H9 (cell line): ENCODE data around the gene WNT9A. TPM values are rescaled to one million over a fixed set of nuclear protein-coding genes. Genes with fewer than 3 reads are reported as not detected.

Source experiments
- DNase-seq: peaks from one replicate; pipeline ENCODE4 v3.0.0-alpha.2; 2017
- H2AFZ ChIP-seq: one replicate; pipeline ENCODE4 v1.6.1; 2013; ENCODE audit warnings: mild to moderate bottlenecking, low read length, control low read depth, moderate library complexity
- H2AK5ac ChIP-seq: 2 replicates; pipeline ENCODE4 v1.6.1; 2013; ENCODE audit warnings: low read length, control low read depth, mixed read lengths; ENCODE audit not compliant: insufficient read length
- H2BK120ac ChIP-seq: one replicate; pipeline ENCODE4 v1.6.1; 2013; ENCODE audit warnings: low read depth, mild to moderate bottlenecking, low read length, control low read depth, inconsistent platforms; ENCODE audit not compliant: poor library complexity, severe bottlenecking
- H2BK12ac ChIP-seq: 2 replicates; pipeline ENCODE4 v1.6.1; 2013; ENCODE audit warnings: low read length, control low read depth, mixed read lengths, low read depth; ENCODE audit not compliant: insufficient read length
- H2BK15ac ChIP-seq: 2 replicates; pipeline ENCODE4 v1.6.1; 2013; ENCODE audit warnings: low read depth, low read length, control low read depth
- H2BK20ac ChIP-seq: one replicate; pipeline ENCODE4 v1.6.1; 2013; ENCODE audit warnings: low read depth, mild to moderate bottlenecking, low read length, control low read depth, inconsistent platforms; ENCODE audit not compliant: poor library complexity, severe bottlenecking
- H2BK5ac ChIP-seq: 2 replicates; pipeline ENCODE4 v1.6.1; 2013; ENCODE audit warnings: low read length, control low read depth, mixed read lengths; ENCODE audit not compliant: insufficient read length
- H3K14ac ChIP-seq: 2 replicates; pipeline ENCODE4 v1.6.1; 2013; ENCODE audit warnings: low read length, control low read depth; ENCODE audit not compliant: insufficient read depth
- H3K18ac ChIP-seq: 2 replicates; pipeline ENCODE4 v1.6.1; 2013; ENCODE audit warnings: low read depth, mild to moderate bottlenecking, mixed read lengths, low read length, control low read depth; ENCODE audit not compliant: insufficient read length
- H3K23ac ChIP-seq: 2 replicates; pipeline ENCODE4 v1.6.1; 2013; ENCODE audit warnings: low read length, control low read depth, mixed read lengths, low read depth; ENCODE audit not compliant: insufficient read length
- H3K23me2 ChIP-seq: 2 replicates; pipeline ENCODE4 v1.6.1; 2013; ENCODE audit warnings: low read depth, mild to moderate bottlenecking, mixed read lengths, low read length, control low read depth; ENCODE audit not compliant: insufficient read length, poor library complexity, severe bottlenecking
- H3K27ac ChIP-seq: 2 replicates; pipeline ENCODE4 v1.5.1; 2013; ENCODE audit warnings: low read length, control low read depth, mixed read lengths, low read depth; ENCODE audit not compliant: insufficient read length
- H3K27me3 ChIP-seq: 2 replicates; pipeline ENCODE4 v1.6.1; 2013; ENCODE audit warnings: low read length, control low read depth, inconsistent platforms; ENCODE audit not compliant: insufficient read depth
- H3K4ac ChIP-seq: 2 replicates; pipeline ENCODE4 v1.6.1; 2013; ENCODE audit warnings: low read depth, mild to moderate bottlenecking, control low read depth, inconsistent platforms, low read length, moderate library complexity
- H3K4me1 ChIP-seq: 2 replicates; pipeline ENCODE4 v1.6.1; 2013; ENCODE audit warnings: low read length, control low read depth, inconsistent platforms; ENCODE audit not compliant: insufficient read depth
- H3K4me2 ChIP-seq: 2 replicates; pipeline ENCODE4 v1.6.1; 2013; ENCODE audit warnings: low read length, control low read depth, mixed read lengths; ENCODE audit not compliant: insufficient read length, insufficient read depth
- H3K56ac ChIP-seq: 2 replicates; pipeline ENCODE4 v1.6.1; 2013; ENCODE audit warnings: low read depth, mild to moderate bottlenecking, mixed read lengths, low read length, control low read depth; ENCODE audit not compliant: insufficient read length
- H3K79me1 ChIP-seq: 2 replicates; pipeline ENCODE4 v1.6.1; 2013; ENCODE audit warnings: low read depth, mild to moderate bottlenecking, moderate library complexity, low read length, control low read depth, inconsistent platforms; ENCODE audit not compliant: insufficient read depth, poor library complexity, severe bottlenecking
- H3K79me2 ChIP-seq: 2 replicates; pipeline ENCODE4 v1.6.1; 2013; ENCODE audit warnings: low read length, control low read depth, inconsistent platforms; ENCODE audit not compliant: insufficient read depth
- H3K9ac ChIP-seq: 2 replicates; pipeline ENCODE4 v1.6.1; 2013; ENCODE audit warnings: low read length, control low read depth, mixed read lengths; ENCODE audit not compliant: insufficient read length; ENCODE audit errors: extremely low read depth
- H3K9me3 ChIP-seq: one replicate; pipeline ENCODE4 v1.6.1; 2013; ENCODE audit warnings: low read depth, low read length, inconsistent platforms; ENCODE audit not compliant: control insufficient read depth
- H3T11ph ChIP-seq: one replicate; pipeline ENCODE4 v1.6.1; 2013; ENCODE audit warnings: mild to moderate bottlenecking, low read length, control low read depth, inconsistent platforms
- H4K20me1 ChIP-seq: one replicate; pipeline ENCODE4 v1.6.1; 2013; ENCODE audit not compliant: control insufficient read depth, insufficient read length, insufficient read depth
- H4K5ac ChIP-seq: 2 replicates; pipeline ENCODE4 v1.6.1; 2013; ENCODE audit warnings: low read depth, mild to moderate bottlenecking, mixed read lengths, low read length, control low read depth; ENCODE audit not compliant: insufficient read length
- H4K8ac ChIP-seq: replicated peaks from 2 replicates; pipeline ENCODE4 v1.6.1; 2013; ENCODE audit warnings: low read length, control low read depth, mixed read lengths, low read depth; ENCODE audit not compliant: insufficient read length
- H4K91ac ChIP-seq: 2 replicates; pipeline ENCODE4 v1.6.1; 2013; ENCODE audit warnings: low read depth, mild to moderate bottlenecking, moderate library complexity, mixed read lengths, low read length, control low read depth; ENCODE audit not compliant: insufficient read length
- H3K27ac Mint-ChIP-seq, 3 experiments: 2 replicates in 2 of 3; 3 replicates in 1 of 3; pipeline ENCODE4 v1.8.0; 2020 to 2021; ENCODE audit warnings: mixed read lengths in 3 of 3, mild to moderate bottlenecking in 1 of 3, moderate library complexity in 1 of 3
- H3K27me3 Mint-ChIP-seq: 2 replicates; pipeline ENCODE4 v1.8.0; 2021; ENCODE audit warnings: low read depth, mild to moderate bottlenecking, moderate library complexity, mixed read lengths
- H3K36me3 Mint-ChIP-seq, 3 experiments: 2 replicates in 2 of 3; 3 replicates in 1 of 3; pipeline ENCODE4 v1.8.0; 2020 to 2021; ENCODE audit warnings: low read depth in 3 of 3, mixed read lengths in 3 of 3; ENCODE audit not compliant: insufficient read depth in 1 of 3
- H3K4me1 Mint-ChIP-seq, 2 experiments: 2 replicates each; pipeline ENCODE4 v1.8.0; 2020; ENCODE audit warnings: mixed read lengths in 2 of 2
- H3K4me3 Mint-ChIP-seq, 2 experiments: 2 replicates in 1 of 2; 3 replicates in 1 of 2; pipeline ENCODE4 v1.8.0; 2020 to 2021; ENCODE audit warnings: mild to moderate bottlenecking in 2 of 2, mixed read lengths in 2 of 2, moderate library complexity in 1 of 2
- H3K9me3 Mint-ChIP-seq, 2 experiments: 2 replicates in 1 of 2; 3 replicates in 1 of 2; pipeline ENCODE4 v1.8.0; 2020; ENCODE audit warnings: mild to moderate bottlenecking in 2 of 2, mixed read lengths in 2 of 2, moderate library complexity in 1 of 2
- CTCF ChIP-seq: fragments of 200-600 bp; sonication (generic); conservative IDR thresholded peaks from 3 replicates; pipeline ENCODE4 v1.8.0; 2021; ENCODE audit warnings: antibody characterized with exemption, mild to moderate bottlenecking
- WGBS: extraction: QIAGEN DNeasy Blood & Tissue Kit; methylation state at CpG from one replicate; pipeline ENCODE4 v1.1.7; 2013; ENCODE audit warnings: missing lambda C conversion rate, low lambda C conversion rate, mixed read lengths; ENCODE audit not compliant: insufficient read length; ENCODE audit errors: extremely low coverage; 5-methylcytosine and 5-hydroxymethylcytosine counted together
- total RNA-seq: library from RNA; stranded (reverse); gene quantifications from 2 replicates; pipeline ENCODE4 v1.2.1, GENCODE V29; 2021

Gene WNT9A
- total RNA-seq, 1 experiment from 2014 or later, result 0.77 TPM

GRCh38 chr1:227918736-227919135 is 29.0 kb downstream of the WNT9A start:
- WGBS, result no CpG with 5 or more reads among the region's 9 CpGs
- DNase-seq, result no peak

More at GRCh38 chr1:227918736-227919135, 29.0 kb downstream of the WNT9A start:
- H3K56ac ChIP-seq, result no peak overlapping the region
- no peak overlapping the region for H2BK12ac ChIP-seq
- H2BK15ac ChIP-seq, result no peak overlapping the region
- H3K23me2 ChIP-seq, result no peaks in the 10 kb centered on the region
- H2BK120ac ChIP-seq, result no peak overlapping the region
- TF ChIP-seq CTCF, result no peak
- no peak overlapping the region for H3K27ac ChIP-seq
- H3K23ac ChIP-seq, result no peak overlapping the region
- no peak overlapping the region for H3K9ac ChIP-seq
- H2AK5ac ChIP-seq, result no peak overlapping the region
- no peak overlapping the region for H3K27ac Mint-ChIP-seq
- H3K4me3 Mint-ChIP-seq, result no peak overlapping the region
- H3K4me2 ChIP-seq, result no peak overlapping the region
- H3K27me3 ChIP-seq, result no peaks in the 10 kb centered on the region
- H3K27me3 Mint-ChIP-seq, result no peaks in the 10 kb centered on the region
- H2BK20ac ChIP-seq, result no peak overlapping the region
- H4K91ac ChIP-seq, result no peak overlapping the region
- H2AFZ ChIP-seq, result no peak overlapping the region
- H2BK5ac ChIP-seq, result no peak overlapping the region
- no peaks in the 10 kb centered on the region for H3K79me2 ChIP-seq
- H3K9me3 Mint-ChIP-seq, result no peaks in the 10 kb centered on the region
- H3K4me1 Mint-ChIP-seq, result peaks cover 29 to 44% of the 10 kb centered on the region in 2 experiments
- H3K14ac ChIP-seq, result no peak overlapping the region
- peaks cover 4% of the 10 kb centered on the region; the same call in 1 of the 2 replicates for H3K4me1 ChIP-seq
- no peaks in the 10 kb centered on the region for H3K36me3 Mint-ChIP-seq
- no peak overlapping the region for H3T11ph ChIP-seq
- no peak overlapping the region for H4K8ac ChIP-seq
- no peaks in the 10 kb centered on the region for H3K9me3 ChIP-seq
- no peaks in the 10 kb centered on the region for H3K79me1 ChIP-seq
- H4K5ac ChIP-seq, result no peak overlapping the region
- no peak overlapping the region for H3K4ac ChIP-seq
- H4K20me1 ChIP-seq, result no peaks in the 10 kb centered on the region
- no peak overlapping the region for H3K18ac ChIP-seq
